ENCODE measurements around the gene NEDD8.
"Not testable (repeated sequence)": the region's sequence is repeated elsewhere in the genome, so short reads cannot be mapped to it uniquely, and the experiment has no call there.

Gene NEDD8

DNA sequence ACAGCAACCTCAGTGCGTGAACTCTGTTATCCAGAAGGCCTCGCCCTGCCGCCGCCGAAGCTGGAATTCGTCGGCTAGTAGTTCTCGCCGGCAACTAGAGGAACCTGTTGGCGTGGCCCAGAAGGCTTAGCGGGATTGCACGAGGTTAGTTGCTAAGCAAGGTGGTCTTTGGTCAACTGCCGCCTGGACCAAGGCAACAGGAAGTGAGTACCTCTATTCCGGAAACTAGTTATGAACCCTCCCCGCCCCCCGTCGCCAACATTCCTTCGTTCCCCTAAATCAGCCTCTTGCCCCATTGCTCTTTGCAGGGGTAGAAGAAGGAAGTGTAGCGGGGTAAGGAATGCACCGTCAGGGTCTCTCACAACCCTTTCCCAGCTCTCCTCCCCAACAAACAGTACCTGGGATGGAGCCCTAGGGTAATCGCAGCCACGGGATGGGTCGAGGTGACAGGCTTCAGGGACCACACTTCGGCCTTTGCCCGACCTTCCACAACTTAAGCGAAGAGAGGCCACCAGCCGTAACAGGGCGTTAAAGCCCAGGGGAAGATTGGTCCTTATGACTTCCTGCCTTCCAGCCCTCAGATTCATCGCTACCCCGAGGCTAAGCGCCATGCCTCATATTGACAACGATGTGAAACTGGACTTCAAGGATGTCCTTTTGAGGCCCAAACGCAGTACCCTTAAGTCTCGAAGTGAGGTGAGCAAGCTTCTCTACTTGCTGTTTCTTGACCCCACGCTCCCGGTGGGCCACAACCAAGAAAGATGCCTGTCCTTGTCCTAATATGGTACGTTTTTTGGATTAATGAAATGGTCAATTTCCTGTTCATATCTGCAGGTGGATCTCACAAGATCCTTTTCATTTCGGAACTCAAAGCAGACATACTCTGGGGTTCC, 724 bp upstream of the NEDD8 start, which contains the start of gene GMPR2:
Gene GMPR2, plus strand, starts transcription at position 285 of the 893 bp plus-strand sequence. Its CDS starts 325 bp downstream, at position 610.
- Histone ChIP-seq H3K27ac (peak within 1 kb of the TSS; percentile 98), H3K9me3 (no peaks in the 10 kb centered on the region), H3K27me3 (no peaks in the 10 kb centered on the region), H3K4me1 (ENCODE audit: control insufficient read depth in 1 of 2, insufficient read depth in 1 of 2, low read depth in 1 of 2, low read length in 1 of 2) (peaks cover 32 to 39% of the 10 kb centered on the region in 2 experiments), H3K4me3 (ENCODE audit: low read depth in 1 of 2, low read length in 1 of 2) (peak within 1 kb of the TSS; percentile 74 to 91), H3K36me3 (peaks cover 43% of the 10 kb centered on the region)
- TF ChIP-seq, protein P1, sequence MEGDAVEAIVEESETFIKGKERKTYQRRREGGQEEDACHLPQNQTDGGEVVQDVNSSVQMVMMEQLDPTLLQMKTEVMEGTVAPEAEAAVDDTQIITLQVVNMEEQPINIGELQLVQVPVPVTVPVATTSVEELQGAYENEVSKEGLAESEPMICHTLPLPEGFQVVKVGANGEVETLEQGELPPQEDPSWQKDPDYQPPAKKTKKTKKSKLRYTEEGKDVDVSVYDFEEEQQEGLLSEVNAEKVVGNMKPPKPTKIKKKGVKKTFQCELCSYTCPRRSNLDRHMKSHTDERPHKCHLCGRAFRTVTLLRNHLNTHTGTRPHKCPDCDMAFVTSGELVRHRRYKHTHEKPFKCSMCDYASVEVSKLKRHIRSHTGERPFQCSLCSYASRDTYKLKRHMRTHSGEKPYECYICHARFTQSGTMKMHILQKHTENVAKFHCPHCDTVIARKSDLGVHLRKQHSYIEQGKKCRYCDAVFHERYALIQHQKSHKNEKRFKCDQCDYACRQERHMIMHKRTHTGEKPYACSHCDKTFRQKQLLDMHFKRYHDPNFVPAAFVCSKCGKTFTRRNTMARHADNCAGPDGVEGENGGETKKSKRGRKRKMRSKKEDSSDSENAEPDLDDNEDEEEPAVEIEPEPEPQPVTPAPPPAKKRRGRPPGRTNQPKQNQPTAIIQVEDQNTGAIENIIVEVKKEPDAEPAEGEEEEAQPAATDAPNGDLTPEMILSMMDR (IDR thresholded peaks at IDR 0.05): no peak

- Histone ChIP-seq H3K27ac (peak overlapping the region; percentile 98), H3K4me3 (ENCODE audit: low read depth in 1 of 2, low read length in 1 of 2) (peak overlapping the region; percentile 74 to 91), H3K9me3 (no peaks in the 10 kb centered on the region), H3K4me1 (ENCODE audit: control insufficient read depth in 1 of 2, insufficient read depth in 1 of 2, low read depth in 1 of 2, low read length in 1 of 2) (peaks cover 31 to 35% of the 10 kb centered on the region in 2 experiments), H3K36me3 (peaks cover 32% of the 10 kb centered on the region), H3K27me3 (no peaks in the 10 kb centered on the region)
- TF ChIP-seq, protein P1 (IDR thresholded peaks at IDR 0.05): no peak
These were observed 675 bp downstream of the NEDD8 start for GRCh38 chr14:24231263-24232120.

GRCh38 chr14:24228902-24229301, 3.3 kb downstream of the NEDD8 start:
- H3K4me1 ChIP-seq (ENCODE audit: control insufficient read depth in 1 of 2, insufficient read depth in 1 of 2, low read depth in 1 of 2, low read length in 1 of 2): peaks cover 26% of the 10 kb centered on the region in 2 experiments
- H3K4me3 ChIP-seq (ENCODE audit: low read depth in 1 of 2, low read length in 1 of 2): no peak overlapping the region
- TF ChIP-seq, protein P1 (IDR thresholded peaks at IDR 0.05): no peak
- H3K27ac ChIP-seq: no peak overlapping the region
- no peaks in the 10 kb centered on the region for H3K9me3 ChIP-seq
- H3K36me3 ChIP-seq: peaks cover 10% of the 10 kb centered on the region
- H3K27me3 ChIP-seq: no peaks in the 10 kb centered on the region

GRCh38 chr14:24226473-24226872, 5.7 kb downstream of the NEDD8 start:
- Histone ChIP-seq H3K4me3 (ENCODE audit: low read depth in 1 of 2, low read length in 1 of 2) (no peak overlapping the region), H3K9me3 (no peaks in the 10 kb centered on the region), H3K36me3 (peaks cover 10% of the 10 kb centered on the region), H3K27me3 (no peaks in the 10 kb centered on the region), H3K27ac (no peak overlapping the region), H3K4me1 (ENCODE audit: control insufficient read depth in 1 of 2, insufficient read depth in 1 of 2, low read depth in 1 of 2, low read length in 1 of 2) (peaks cover 7% of the 10 kb centered on the region in 2 experiments)
- TF ChIP-seq, protein P1 (IDR thresholded peaks at IDR 0.05): no peak

DNA sequence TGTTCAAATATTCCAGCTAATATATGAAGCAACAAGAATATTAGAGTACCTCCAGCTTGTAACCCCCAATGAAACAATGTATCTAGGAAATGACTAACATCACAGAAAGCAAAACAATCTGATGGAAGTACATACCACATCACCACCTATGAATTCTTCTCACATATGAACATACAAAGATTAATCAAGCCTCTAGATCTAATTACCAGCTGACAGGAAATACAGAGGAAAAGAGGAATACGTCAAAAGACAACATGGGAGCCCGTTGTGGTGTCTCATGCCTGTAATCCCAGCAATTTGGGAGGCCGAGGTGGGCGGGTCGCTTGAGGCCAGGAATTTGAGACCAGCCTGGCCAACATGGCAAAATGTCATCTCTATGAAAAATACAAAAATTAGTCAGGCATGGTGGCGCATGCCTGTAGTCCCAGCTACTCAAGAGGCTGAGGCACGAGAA, 7.5 kb downstream of the NEDD8 start:
- H3K27ac ChIP-seq: no peak overlapping the region
- no peak overlapping the region for H3K4me3 ChIP-seq (ENCODE audit: low read depth in 1 of 2, low read length in 1 of 2)
- no peaks in the 10 kb centered on the region for H3K9me3 ChIP-seq
- H3K27me3 ChIP-seq: no peaks in the 10 kb centered on the region
- peaks cover 10% of the 10 kb centered on the region for H3K36me3 ChIP-seq
- TF ChIP-seq, protein P1 (IDR thresholded peaks at IDR 0.05): no peak
- H3K4me1 ChIP-seq (ENCODE audit: control insufficient read depth in 1 of 2, insufficient read depth in 1 of 2, low read depth in 1 of 2, low read length in 1 of 2): peaks cover 0 to 2% of the 10 kb centered on the region in 2 experiments

DNA sequence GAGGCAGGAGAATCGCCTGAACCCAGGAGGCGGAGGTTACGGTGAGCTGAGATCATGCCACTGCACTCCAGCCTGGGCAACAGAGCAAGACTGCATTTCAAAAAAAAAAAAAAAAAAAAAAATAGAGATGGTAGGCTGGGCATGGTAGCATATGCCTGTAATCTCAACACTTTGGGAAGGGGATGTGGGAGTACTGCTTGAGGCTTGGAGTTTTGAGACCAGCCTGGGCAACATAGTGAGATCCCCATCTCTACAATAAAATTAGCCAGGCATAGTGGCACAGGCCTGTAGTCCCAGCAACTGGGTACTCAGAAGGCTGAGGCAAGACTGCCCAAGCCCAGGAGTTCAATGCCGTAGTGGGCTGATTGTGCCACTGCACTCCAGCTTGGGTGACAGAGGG, 9.2 kb downstream of the NEDD8 start:
- H3K4me3 ChIP-seq (ENCODE audit: low read depth in 1 of 2, low read length in 1 of 2); H3K4me1 ChIP-seq (ENCODE audit: control insufficient read depth in 1 of 2, insufficient read depth in 1 of 2, low read depth in 1 of 2, low read length in 1 of 2); H3K27me3 ChIP-seq; H3K27ac ChIP-seq; H3K9me3 ChIP-seq: not testable (repeated sequence)
- peaks cover 11% of the 10 kb centered on the region for H3K36me3 ChIP-seq

Measured in neutrophil (primary cell).